GM19438 (cell line): Measurements from ENCODE around the gene SPTLC1.
"Not testable (repeated sequence)": the region's sequence is repeated elsewhere in the genome, so short reads cannot be mapped to it uniquely, and the experiment has no call there.

Experiments
- ATAC-seq: cut with Tn5 transposase; IDR thresholded peaks from one replicate; pipeline ENCODE4 v1.9.1; 2021; ENCODE audit warnings: low read depth; ENCODE audit not compliant: unreplicated experiment

The SPTLC1 gene, protein sequence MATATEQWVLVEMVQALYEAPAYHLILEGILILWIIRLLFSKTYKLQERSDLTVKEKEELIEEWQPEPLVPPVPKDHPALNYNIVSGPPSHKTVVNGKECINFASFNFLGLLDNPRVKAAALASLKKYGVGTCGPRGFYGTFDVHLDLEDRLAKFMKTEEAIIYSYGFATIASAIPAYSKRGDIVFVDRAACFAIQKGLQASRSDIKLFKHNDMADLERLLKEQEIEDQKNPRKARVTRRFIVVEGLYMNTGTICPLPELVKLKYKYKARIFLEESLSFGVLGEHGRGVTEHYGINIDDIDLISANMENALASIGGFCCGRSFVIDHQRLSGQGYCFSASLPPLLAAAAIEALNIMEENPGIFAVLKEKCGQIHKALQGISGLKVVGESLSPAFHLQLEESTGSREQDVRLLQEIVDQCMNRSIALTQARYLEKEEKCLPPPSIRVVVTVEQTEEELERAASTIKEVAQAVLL

GRCh38 chr9:92115071-92115858 lies at the start of gene SPTLC1:
TSS of gene SPTLC1 (minus strand) at chr9:92115413. CDS start at chr9:92115370, 43 bp downstream.
- peak; percentile 97 for ATAC-seq

GRCh38 chr9:92164975-92165374 lies 49.8 kb upstream of the SPTLC1 start:
- ATAC-seq: no peak

GRCh38 chr9:92164490-92164889 lies 49.3 kb upstream of the SPTLC1 start:
- no peak for ATAC-seq

- ATAC-seq: no peak
Measured at GRCh38 chr9:92163276-92163675, 48.1 kb upstream of the SPTLC1 start.

DNA sequence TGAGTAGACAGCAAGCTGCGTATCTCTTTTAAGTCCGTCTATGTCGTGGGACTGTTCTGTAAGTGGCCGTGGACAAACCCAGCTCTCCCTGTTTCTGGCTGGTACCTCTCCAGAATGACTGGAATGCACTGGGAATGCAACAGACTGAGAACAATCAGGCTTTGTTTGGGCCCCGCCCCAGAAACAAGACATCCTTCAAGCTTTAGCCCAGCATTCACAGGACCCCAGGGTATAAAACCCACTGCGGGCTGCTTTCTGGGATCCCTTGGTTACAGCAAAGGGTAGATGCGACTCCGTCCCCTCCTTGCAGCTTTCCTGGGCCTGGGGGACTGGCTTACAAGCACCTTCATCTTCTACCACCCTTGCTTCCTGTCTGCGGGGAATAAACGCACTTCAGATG lies 45.6 kb upstream of the SPTLC1 start:
- no peak for ATAC-seq

DNA sequence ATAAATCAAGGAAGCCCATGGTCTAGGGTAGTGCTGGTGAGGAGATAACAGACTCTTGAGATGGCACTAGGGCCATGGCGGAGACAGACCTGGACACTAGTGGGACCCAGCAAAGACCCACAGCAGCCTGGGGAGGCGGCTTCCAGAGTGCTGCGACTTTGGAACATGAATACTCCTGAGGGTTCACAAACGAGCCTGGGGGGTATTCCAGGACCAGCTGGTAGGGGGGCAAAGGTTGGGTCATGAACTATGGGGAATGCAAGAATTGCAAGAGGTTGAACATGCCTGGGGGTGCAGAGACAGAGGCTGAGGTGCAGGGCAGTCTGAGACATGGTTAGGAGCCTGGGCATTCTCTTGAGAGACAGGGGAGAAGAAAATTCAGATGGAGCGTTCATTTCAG lies 43.8 kb upstream of the SPTLC1 start:
- ATAC-seq: no peak

- ATAC-seq: no peak
Measured at GRCh38 chr9:92158097-92158601, 42.9 kb upstream of the SPTLC1 start.

DNA sequence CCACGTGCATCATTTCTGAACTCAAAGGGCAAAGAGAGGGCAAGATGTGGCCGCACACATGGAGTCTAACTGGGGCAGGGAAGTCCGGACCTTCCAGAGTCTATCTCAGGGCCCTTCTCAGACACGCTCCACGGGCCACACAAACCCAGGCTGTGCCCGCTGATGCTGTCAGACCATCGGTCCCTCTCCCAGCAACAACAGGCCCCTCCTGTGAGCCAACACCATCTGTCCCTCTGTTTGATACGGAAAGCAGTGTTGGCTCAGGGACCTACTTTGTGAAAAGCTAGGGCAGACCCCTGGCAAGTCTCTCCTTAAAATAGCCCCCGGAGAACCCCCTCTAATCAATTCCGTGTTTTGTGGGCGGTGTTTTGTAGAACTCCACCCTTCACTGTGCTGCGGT lies 40.5 kb upstream of the SPTLC1 start:
- ATAC-seq: not testable (repeated sequence)

DNA sequence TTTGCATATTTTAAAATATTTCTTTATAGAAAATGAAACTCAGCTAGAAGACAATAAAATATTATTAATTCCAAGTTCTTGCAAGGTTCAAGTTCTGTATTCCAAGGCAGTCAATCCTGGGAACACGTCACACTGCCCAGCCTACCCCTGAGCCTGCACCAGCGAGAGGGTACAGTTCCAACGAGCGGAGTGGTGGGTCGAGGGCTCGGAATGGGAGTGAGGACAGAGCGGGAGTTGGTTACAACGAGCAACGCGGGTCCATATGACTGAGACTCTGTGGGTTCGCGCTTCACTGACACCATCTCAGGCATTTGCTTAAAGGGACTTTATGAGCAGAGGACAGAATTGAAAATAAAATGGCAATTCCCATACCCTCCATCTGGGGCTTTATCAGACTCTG lies 40.0 kb upstream of the SPTLC1 start:
- ATAC-seq: no peak

GRCh38 chr9:92153466-92154415 lies 38.5 kb upstream of the SPTLC1 start:
- not testable (repeated sequence) for ATAC-seq

- no peak for ATAC-seq
Measured at GRCh38 chr9:92151691-92152393, 36.6 kb upstream of the SPTLC1 start.

GRCh38 chr9:92150501-92151470 lies 35.6 kb upstream of the SPTLC1 start:
- ATAC-seq: not testable (repeated sequence)

GRCh38 chr9:92147852-92148180 lies 32.6 kb upstream of the SPTLC1 start:
- ATAC-seq: no peak

GRCh38 chr9:92147030-92147851 lies 32.0 kb upstream of the SPTLC1 start:
- no peak for ATAC-seq

DNA sequence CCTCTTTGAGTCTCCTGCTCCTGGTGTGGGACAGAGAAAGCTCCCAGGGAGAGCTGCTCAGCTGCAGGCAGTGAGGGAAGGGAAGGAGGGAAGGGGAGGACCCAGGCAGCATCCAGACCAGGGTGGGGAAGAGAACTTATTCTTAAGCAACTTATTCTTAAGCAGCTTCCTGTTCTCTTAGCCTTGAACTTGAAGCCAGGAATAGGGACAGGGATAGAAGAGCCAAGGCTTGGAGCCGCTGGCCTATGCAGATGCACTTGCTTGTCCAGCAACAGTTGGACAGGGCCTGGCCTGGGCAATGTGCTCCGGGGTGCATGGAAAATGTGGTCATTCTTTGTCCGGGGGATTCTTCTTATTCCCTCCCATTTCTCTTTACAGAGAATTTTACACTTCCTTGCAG lies 31.4 kb upstream of the SPTLC1 start:
- no peak for ATAC-seq

DNA sequence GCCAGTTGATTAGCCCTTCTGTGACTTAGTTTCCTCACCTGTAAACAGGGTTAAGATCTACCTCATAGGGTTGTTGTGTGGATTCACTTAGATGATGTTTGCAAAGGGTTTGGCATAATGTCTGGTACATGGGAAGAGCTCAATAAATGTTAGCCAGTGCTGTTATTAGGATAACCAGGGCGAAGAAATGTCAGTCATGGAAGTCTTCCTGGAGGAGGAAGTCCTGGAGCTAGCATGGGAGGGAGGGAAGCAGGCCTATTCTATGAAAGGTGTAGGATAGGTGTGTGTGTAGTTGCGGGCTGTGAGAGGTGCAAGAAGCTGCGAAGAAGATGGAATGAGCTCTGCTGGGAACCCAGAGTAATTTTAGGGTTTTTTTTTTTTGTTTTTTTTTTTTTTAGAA lies 30.6 kb upstream of the SPTLC1 start:
- ATAC-seq: not testable (repeated sequence)

GRCh38 chr9:92142329-92142728 lies 27.1 kb upstream of the SPTLC1 start:
- ATAC-seq: no peak
